GM21360 (cell line): ENCODE results near the gene AZGP1.
"Not testable (repeated sequence)": the region's sequence is repeated elsewhere in the genome, so short reads cannot be mapped to it uniquely, and the experiment has no call there.

ENCODE experiments used
- ATAC-seq: cut with Tn5 transposase; IDR thresholded peaks from one replicate; pipeline ENCODE4 v1.9.1; 2021; ENCODE audit warnings: mild to moderate bottlenecking, moderate library complexity; ENCODE audit not compliant: unreplicated experiment

The AZGP1 gene

GRCh38 chr7:99975782-99976521 is at the start of gene AZGP1:
Gene AZGP1 (minus strand): TSS chr7:99976031. CDS start chr7:99976020, 11 bp downstream.
- no peak for ATAC-seq

GRCh38 chr7:100024020-100024619 is 48.3 kb upstream of the AZGP1 start:
- no peak for ATAC-seq

- no peak for ATAC-seq
These were observed 47.7 kb upstream of the AZGP1 start for GRCh38 chr7:100023526-100023925.

GRCh38 chr7:100022621-100023020 is 46.8 kb upstream of the AZGP1 start:
- no peak for ATAC-seq

- no peak for ATAC-seq
These were observed 45.5 kb upstream of the AZGP1 start for GRCh38 chr7:100021297-100021696.

- no peak for ATAC-seq
These were observed 44.1 kb upstream of the AZGP1 start for GRCh38 chr7:100019908-100020307.

- no peak for ATAC-seq
These were observed 42.0 kb upstream of the AZGP1 start for GRCh38 chr7:100017875-100018274.

- ATAC-seq: no peak
These were observed 41.5 kb upstream of the AZGP1 start for GRCh38 chr7:100017300-100017699.

GRCh38 chr7:100016215-100016901 is 40.5 kb upstream of the AZGP1 start:
- ATAC-seq: no peak

- peak; percentile 88 for ATAC-seq
These were observed 39.7 kb upstream of the AZGP1 start, which contains the start of gene ZKSCAN1 for GRCh38 chr7:100015232-100016214. Gene ZKSCAN1 (plus strand): TSS chr7:100015596. CDS start chr7:100023507, 7,911 bp downstream.

GRCh38 chr7:100013328-100013676 is 37.5 kb upstream of the AZGP1 start:
- ATAC-seq: no peak

GRCh38 chr7:100012385-100013327 is 36.8 kb upstream of the AZGP1 start:
- not testable (repeated sequence) for ATAC-seq

- no peak for ATAC-seq
These were observed 35.7 kb upstream of the AZGP1 start for GRCh38 chr7:100011516-100011915.

GRCh38 chr7:100010901-100011300 is 35.1 kb upstream of the AZGP1 start:
- no peak for ATAC-seq

- not testable (repeated sequence) for ATAC-seq
These were observed 34.1 kb upstream of the AZGP1 start for GRCh38 chr7:100009952-100010351.

GRCh38 chr7:100008525-100008924 is 32.7 kb upstream of the AZGP1 start:
- ATAC-seq: no peak

GRCh38 chr7:100007887-100008286 is 32.1 kb upstream of the AZGP1 start:
- ATAC-seq: no peak

GRCh38 chr7:100003711-100004661 is 28.2 kb upstream of the AZGP1 start:
- ATAC-seq: no peak

GRCh38 chr7:100000239-100000638 is 24.4 kb upstream of the AZGP1 start:
- no peak for ATAC-seq
